GM19043 (cell line): ENCODE results near the gene TRAPPC12.
"Not testable (repeated sequence)": the region's sequence is repeated elsewhere in the genome, so short reads cannot be mapped to it uniquely, and the experiment has no call there.

Source experiments
- ATAC-seq: cut with Tn5 transposase; IDR thresholded peaks from one replicate; pipeline ENCODE4 v1.9.1; 2021; ENCODE audit warnings: low read depth; ENCODE audit not compliant: unreplicated experiment

The TRAPPC12 gene

GRCh38 chr2:3430740-3431490 lies 51.4 kb downstream of the TRAPPC12 start:
- ATAC-seq: no peak

GRCh38 chr2:3432067-3432466 lies 52.6 kb downstream of the TRAPPC12 start:
- no peak for ATAC-seq

GRCh38 chr2:3432693-3433338 lies 53.3 kb downstream of the TRAPPC12 start:
- ATAC-seq: no peak

GRCh38 chr2:3433339-3433699 lies 53.8 kb downstream of the TRAPPC12 start:
- no peak for ATAC-seq

- no peak for ATAC-seq
Observed at GRCh38 chr2:3433776-3434400, 54.4 kb downstream of the TRAPPC12 start.

- ATAC-seq: no peak
Observed at GRCh38 chr2:3434654-3435053, 55.2 kb downstream of the TRAPPC12 start.

GRCh38 chr2:3435445-3435844 lies 56.0 kb downstream of the TRAPPC12 start:
- ATAC-seq: no peak

- ATAC-seq: no peak
Observed at GRCh38 chr2:3440477-3440876, 61.0 kb downstream of the TRAPPC12 start.

- no peak for ATAC-seq
Observed at GRCh38 chr2:3441465-3441864, 62.0 kb downstream of the TRAPPC12 start.

GRCh38 chr2:3442185-3442584 lies 62.7 kb downstream of the TRAPPC12 start:
- ATAC-seq: no peak

- no peak for ATAC-seq
Observed at GRCh38 chr2:3443083-3443482, 63.6 kb downstream of the TRAPPC12 start.

- ATAC-seq: no peak
Observed at GRCh38 chr2:3443506-3444084, 64.1 kb downstream of the TRAPPC12 start.

- ATAC-seq: no peak
Observed at GRCh38 chr2:3445891-3446290, 66.4 kb downstream of the TRAPPC12 start.

GRCh38 chr2:3446381-3446780 lies 66.9 kb downstream of the TRAPPC12 start:
- ATAC-seq: no peak

GRCh38 chr2:3447186-3447585 lies 67.7 kb downstream of the TRAPPC12 start:
- ATAC-seq: not testable (repeated sequence)

- no peak for ATAC-seq
Observed at GRCh38 chr2:3447789-3448317, 68.4 kb downstream of the TRAPPC12 start.

- ATAC-seq: not testable (repeated sequence)
Observed at GRCh38 chr2:3448441-3448911, 69.0 kb downstream of the TRAPPC12 start.

GRCh38 chr2:3449086-3449485 lies 69.6 kb downstream of the TRAPPC12 start:
- ATAC-seq: no peak

GRCh38 chr2:3449936-3450335 lies 70.4 kb downstream of the TRAPPC12 start:
- ATAC-seq: no peak

- ATAC-seq: no peak
Observed at GRCh38 chr2:3450385-3451010, 71.0 kb downstream of the TRAPPC12 start.

GRCh38 chr2:3451169-3451568 lies 71.7 kb downstream of the TRAPPC12 start:
- no peak for ATAC-seq
